CD4-positive, alpha-beta T cell treated with Interleukin-2 at 100 ng/mL for 4 hours (primary cell): Measurements from ENCODE around the gene DDX39A.
"Not testable (repeated sequence)": the region's sequence is repeated elsewhere in the genome, so short reads cannot be mapped to it uniquely, and the experiment has no call there.

ENCODE experiments used
- DNase-seq: peaks from one replicate; pipeline ENCODE4 v3.0.0-alpha.2; 2020; ENCODE audit warnings: low spot score

DDX39A gene

GRCh38 chr19:14419106-14419813, at the start of gene DDX39A:
TSS of gene DDX39A (minus strand) at chr19:14419341. CDS start at chr19:14413220, 6,121 bp downstream.
- peak; percentile 99 for DNase-seq

- DNase-seq = no peak
Measured at GRCh38 chr19:14467816-14468215, 48.7 kb upstream of the DDX39A start.

DNA sequence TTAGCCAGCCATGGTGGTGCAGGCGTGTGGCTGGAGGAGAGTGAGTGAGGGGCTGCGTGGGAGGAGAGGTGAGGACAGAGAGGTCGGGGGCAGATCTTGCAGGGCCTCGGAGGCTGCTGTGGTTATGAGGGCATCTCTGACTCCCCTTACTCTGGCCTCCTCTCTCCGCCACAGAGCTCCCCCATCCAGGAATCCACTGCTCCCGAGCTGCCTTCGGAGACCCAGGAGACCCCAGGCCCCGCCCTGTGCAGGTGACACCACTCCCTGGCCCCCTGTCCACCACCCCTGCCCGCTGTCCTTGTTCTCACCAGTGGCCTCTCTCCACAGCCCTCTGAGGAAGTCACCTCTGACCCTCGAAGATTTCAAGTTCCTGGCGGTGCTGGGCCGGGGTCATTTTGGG, 48.2 kb upstream of the DDX39A start:
- DNase-seq = no peak

DNA sequence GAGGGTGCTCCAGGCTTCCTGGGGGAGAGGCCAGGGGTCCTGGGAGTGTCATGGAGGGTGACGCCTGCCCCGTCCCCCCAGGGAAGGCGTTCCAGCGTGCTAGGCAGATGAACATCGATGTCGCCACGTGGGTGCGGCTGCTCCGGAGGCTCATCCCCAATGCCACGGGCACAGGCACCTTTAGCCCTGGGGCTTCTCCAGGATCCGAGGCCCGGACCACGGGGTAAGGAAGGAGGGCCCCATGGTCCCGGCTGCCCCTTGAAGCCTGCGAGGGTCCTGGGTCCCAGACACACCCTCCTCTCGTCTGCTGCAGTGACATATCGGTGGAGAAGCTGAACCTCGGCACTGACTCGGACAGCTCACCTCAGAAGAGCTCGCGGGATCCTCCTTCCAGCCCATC, 44.6 kb upstream of the DDX39A start:
- DNase-seq = no peak

GRCh38 chr19:14462401-14462800, 43.3 kb upstream of the DDX39A start:
- DNase-seq = not testable (repeated sequence)

GRCh38 chr19:14460935-14461334, 41.8 kb upstream of the DDX39A start:
- no peak for DNase-seq

GRCh38 chr19:14459703-14460102, 40.6 kb upstream of the DDX39A start:
- peak; percentile 46 for DNase-seq

GRCh38 chr19:14452303-14452702, 33.2 kb upstream of the DDX39A start:
- DNase-seq = not testable (repeated sequence)

GRCh38 chr19:14450876-14451275, 31.7 kb upstream of the DDX39A start:
- DNase-seq = no peak

- peak; percentile 21 for DNase-seq
Measured at GRCh38 chr19:14450168-14450874, 31.2 kb upstream of the DDX39A start.

- no peak for DNase-seq
Measured at GRCh38 chr19:14449321-14449720, 30.2 kb upstream of the DDX39A start.

- no peak for DNase-seq
Measured at GRCh38 chr19:14446336-14447036, 27.3 kb upstream of the DDX39A start.

DNA sequence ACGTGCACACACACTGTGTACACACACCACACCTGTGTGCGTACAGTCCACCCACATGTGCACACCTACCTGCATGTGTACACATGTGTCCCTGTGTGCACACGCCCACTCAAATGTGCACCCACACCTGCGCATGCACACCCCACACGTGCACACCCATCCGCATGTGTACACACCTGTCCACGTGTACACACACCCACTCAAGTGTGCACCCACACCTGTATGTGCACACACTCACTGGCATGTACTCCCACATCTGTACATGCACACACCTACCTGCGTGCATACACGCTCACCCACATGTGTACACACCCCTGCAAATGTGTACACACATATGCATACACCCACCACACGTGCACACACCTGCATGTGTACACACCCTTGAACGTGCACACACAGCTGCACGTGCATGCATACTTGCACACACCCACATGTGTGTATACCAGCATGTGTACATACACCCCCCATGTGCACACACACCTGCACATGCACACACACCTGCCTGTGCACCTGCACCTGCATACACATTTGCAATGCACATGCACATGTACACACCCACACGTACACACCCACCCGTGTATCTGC, 24.6 kb upstream of the DDX39A start:
- no peak for DNase-seq

GRCh38 chr19:14442891-14443631, 23.9 kb upstream of the DDX39A start:
- no peak for DNase-seq

- DNase-seq = no peak
Measured at GRCh38 chr19:14441041-14441938, 22.1 kb upstream of the DDX39A start.

DNA sequence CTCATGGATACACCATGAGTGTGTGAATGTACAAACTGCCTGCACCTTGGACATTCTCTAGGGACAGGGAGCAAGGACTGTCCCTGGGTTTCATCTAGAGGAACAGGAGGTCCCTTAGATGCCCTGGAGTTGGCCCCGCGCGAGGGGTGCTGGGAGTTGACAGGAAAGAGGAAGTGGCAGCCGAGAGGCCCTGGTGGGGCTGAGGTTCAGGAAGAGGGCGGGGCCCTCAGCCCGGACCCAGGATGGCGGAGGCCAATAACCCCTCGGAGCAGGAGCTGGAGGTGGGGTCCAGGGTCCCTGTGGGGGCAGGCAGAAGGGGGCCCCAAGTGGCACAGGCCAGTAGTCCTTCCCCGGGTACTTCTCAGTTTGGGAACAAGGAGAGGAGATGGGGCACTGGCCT, 20.9 kb upstream of the DDX39A start:
- peak; percentile 73 for DNase-seq

GRCh38 chr19:14439014-14439413, 19.9 kb upstream of the DDX39A start:
- no peak for DNase-seq

DNA sequence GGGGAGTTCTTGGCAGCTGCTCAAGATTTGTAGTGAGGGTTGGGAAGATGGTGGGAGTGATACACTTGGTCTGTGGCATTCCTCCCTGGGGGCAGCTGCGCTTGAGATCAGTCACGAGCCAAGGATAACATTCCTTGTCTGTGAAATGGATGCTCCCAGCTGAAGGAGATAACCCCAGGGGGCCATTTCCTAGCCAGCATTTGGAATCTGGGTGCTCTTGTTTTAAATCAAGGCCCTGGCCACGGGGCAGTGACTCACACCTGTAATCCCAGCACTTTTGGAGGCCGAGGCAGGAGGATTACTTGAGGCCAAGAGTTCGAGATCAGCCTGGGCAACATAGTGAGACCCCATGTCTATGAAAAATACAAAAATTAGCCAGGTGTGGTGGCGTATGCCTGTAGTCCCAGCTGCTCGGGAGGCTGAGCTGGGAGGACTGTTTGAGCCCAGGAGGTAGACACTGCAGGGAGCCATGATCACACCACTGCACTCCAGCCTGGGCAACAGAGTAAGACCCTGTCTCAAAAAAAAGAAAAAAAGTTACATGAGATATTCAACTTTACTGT, 18.5 kb upstream of the DDX39A start:
- no peak for DNase-seq

- no peak for DNase-seq
Measured at GRCh38 chr19:14435320-14436050, 16.3 kb upstream of the DDX39A start.
